Gastrocnemius medialis (tissue), 4 donors: ENCODE results near the gene S100A16.

ENCODE experiments used
- POLR2A ChIP-seq, 2 donors: fragments of 450-650 bp; IDR thresholded peaks; one replicate each; pipeline ENCODE4 v1.6.1; 2017; ENCODE audit warnings: antibody characterized with exemption in 2 of 2, mild to moderate bottlenecking in 2 of 2, moderate library complexity in 2 of 2
- TF ChIP-seq, protein P1 (sequence below), 5 experiments: fragments of 450-650 bp in 3 of 5; fragments of 200-600 bp in 2 of 5; sonication (generic) in 2 of 5; IDR thresholded peaks in 4 of 5; conservative IDR thresholded peaks in 1 of 5; 1 replicate in 4 of 5; 2 replicates in 1 of 5; pipeline ENCODE4 v1.5.1; 2016 to 2019; ENCODE audit warnings: antibody characterized with exemption in 5 of 5, mild to moderate bottlenecking in 3 of 5, moderate library complexity in 3 of 5

GRCh38 chr1:153569465-153569864 lies 43.5 kb downstream of the S100A16 start:
- TF ChIP-seq, protein P1, sequence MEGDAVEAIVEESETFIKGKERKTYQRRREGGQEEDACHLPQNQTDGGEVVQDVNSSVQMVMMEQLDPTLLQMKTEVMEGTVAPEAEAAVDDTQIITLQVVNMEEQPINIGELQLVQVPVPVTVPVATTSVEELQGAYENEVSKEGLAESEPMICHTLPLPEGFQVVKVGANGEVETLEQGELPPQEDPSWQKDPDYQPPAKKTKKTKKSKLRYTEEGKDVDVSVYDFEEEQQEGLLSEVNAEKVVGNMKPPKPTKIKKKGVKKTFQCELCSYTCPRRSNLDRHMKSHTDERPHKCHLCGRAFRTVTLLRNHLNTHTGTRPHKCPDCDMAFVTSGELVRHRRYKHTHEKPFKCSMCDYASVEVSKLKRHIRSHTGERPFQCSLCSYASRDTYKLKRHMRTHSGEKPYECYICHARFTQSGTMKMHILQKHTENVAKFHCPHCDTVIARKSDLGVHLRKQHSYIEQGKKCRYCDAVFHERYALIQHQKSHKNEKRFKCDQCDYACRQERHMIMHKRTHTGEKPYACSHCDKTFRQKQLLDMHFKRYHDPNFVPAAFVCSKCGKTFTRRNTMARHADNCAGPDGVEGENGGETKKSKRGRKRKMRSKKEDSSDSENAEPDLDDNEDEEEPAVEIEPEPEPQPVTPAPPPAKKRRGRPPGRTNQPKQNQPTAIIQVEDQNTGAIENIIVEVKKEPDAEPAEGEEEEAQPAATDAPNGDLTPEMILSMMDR (IDR thresholded peaks at IDR 0.05 in 4 of 5, conservative IDR thresholded peaks at IDR 0.05 in 1 of 5), result no peak
- no peak for TF ChIP-seq POLR2A (IDR thresholded peaks at IDR 0.05)
